ENCODE results near the gene KLK15.

The KLK15 gene

DNA sequence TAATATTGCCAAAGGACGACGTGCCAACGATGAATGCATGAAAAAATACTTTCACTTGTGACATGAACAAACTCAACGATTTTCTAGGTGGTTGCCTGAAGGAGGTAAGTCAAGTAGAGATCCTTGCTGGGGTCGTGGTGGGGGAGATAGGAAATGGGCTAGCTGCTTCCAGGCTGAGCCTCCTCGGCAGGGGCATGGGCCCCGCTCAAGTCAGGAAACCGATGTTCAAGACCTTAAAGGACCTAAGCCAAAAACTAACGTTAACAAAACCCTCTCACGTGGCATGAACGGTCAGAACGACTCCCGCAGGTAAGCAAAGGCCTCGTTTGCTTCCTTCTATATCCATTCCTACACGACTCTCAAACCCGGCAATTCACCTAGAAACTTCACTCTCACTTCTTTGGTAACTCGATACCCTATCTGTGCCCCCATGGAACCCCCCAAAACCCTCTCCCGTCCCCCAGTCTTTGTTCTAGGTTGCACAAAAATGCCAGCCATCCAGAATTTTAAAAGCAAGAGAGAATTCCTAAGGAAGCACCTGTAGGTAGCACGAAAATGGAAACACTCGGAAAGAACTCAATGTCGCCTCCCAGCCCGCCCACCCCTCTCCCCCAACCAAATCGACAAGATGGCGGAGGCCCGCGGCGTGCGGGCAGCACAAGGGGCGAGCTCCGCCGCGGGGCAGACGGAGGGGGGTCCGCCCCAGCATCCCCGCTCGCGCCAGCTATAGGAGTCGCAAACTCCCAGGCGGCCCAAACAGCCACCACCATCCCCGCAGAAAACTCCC lies 29.5 kb downstream of the KLK15 start:
- Histone ChIP-seq H3K23ac (ENCODE audit: low read length in 2 of 2) (no peak overlapping the region), H2BK12ac (ENCODE audit: low read length in 2 of 2) (no peak overlapping the region), H3K9me3 (ENCODE audit: control insufficient read depth, low read length) (no peaks in the 10 kb centered on the region), H3K4me3 (ENCODE audit: insufficient read depth in 1 of 2, low read depth in 1 of 2, low read length in 2 of 2) (peak overlapping the region; percentile 94 to 95), H3K18ac (ENCODE audit: low read depth in 1 of 2, low read length in 2 of 2) (peak overlapping the region; percentile 63 to 72), H3K14ac (ENCODE audit: low read length in 2 of 2) (peak overlapping the region in 1 of 2 experiments; percentile 61), H2BK5ac (ENCODE audit: low read depth, low read length, poor library complexity, severe bottlenecking) (peak overlapping the region; percentile 8), H2AK5ac (ENCODE audit: low read length, severe bottlenecking) (no peak overlapping the region), H3K79me1 (replicated peaks; ENCODE audit: low read length, poor library complexity, severe bottlenecking) (peaks cover 8% of the 10 kb centered on the region), H2BK120ac (ENCODE audit: low read depth, low read length) (no peak overlapping the region), H2AFZ (ENCODE audit: low read depth, low read length) (peak overlapping the region; percentile 64), H3K27ac (ENCODE audit: low read length, poor library complexity, severe bottlenecking) (peak overlapping the region; percentile 81), H3K4me1 (ENCODE audit: control insufficient read depth, insufficient read depth, low read depth, low read length) (peaks cover 6% of the 10 kb centered on the region), H3K4ac (ENCODE audit: low read depth in 1 of 2, low read length in 2 of 2) (peak overlapping the region in 1 of 2 experiments; percentile 92), H3K9ac (ENCODE audit: low read length) (peak overlapping the region; percentile 98), H2BK15ac (ENCODE audit: low read depth, poor library complexity, severe bottlenecking) (no peak overlapping the region), H3K27me3 (ENCODE audit: control insufficient read depth in 1 of 2, insufficient read depth in 1 of 2, low read length in 2 of 2) (peaks cover 0 to 3% of the 10 kb centered on the region in 2 experiments), H4K8ac (ENCODE audit: low read length) (peak overlapping the region; percentile 59), H4K91ac (ENCODE audit: low read length) (peak overlapping the region; percentile 2), H3K4me2 (ENCODE audit: low read length, poor library complexity, severe bottlenecking) (peak overlapping the region; percentile 84), H3K36me3 (ENCODE audit: control insufficient read depth in 1 of 2, insufficient read depth in 2 of 2, low read depth in 1 of 2, low read length in 2 of 2) (peaks cover 13 to 29% of the 10 kb centered on the region in 2 experiments)
- WGBS = 0% methylated on average over 40 of the region's 40 CpGs
- peak; percentile 18 for DNase-seq

DNA sequence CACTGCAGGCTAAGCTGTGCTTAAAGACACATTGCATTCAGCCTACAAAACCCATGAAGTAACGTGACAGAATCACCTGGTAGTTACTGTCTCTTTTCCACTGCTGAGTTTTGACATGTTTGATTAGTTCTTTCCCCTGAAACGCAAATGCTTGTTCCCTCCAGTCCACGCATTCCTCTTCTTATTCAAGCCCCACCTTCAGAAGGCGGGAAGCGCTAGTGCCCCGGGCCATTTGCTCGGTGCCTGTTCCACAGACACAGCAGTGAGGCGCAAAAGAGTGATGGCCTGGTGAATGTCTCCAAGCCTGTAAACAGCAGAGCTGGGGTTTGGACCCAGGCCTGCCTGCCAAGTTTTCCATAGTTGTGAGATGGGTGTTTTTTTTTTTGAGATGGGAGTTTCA lies 32.3 kb downstream of the KLK15 start:
- no peak overlapping the region for H2AK5ac ChIP-seq (ENCODE audit: low read length, severe bottlenecking)
- H4K91ac ChIP-seq (ENCODE audit: low read length) = no peak overlapping the region
- H3K27me3 ChIP-seq (ENCODE audit: control insufficient read depth in 1 of 2, insufficient read depth in 1 of 2, low read length in 2 of 2) = no peaks in the 10 kb centered on the region
- H3K4me2 ChIP-seq (ENCODE audit: low read length, poor library complexity, severe bottlenecking) = no peak overlapping the region
- no peak overlapping the region for H3K4me3 ChIP-seq (ENCODE audit: insufficient read depth in 1 of 2, low read depth in 1 of 2, low read length in 2 of 2)
- H4K8ac ChIP-seq (ENCODE audit: low read length) = no peak overlapping the region
- no peak overlapping the region for H2BK5ac ChIP-seq (ENCODE audit: low read depth, low read length, poor library complexity, severe bottlenecking)
- H3K4me1 ChIP-seq (ENCODE audit: control insufficient read depth, insufficient read depth, low read depth, low read length) = peaks cover 10% of the 10 kb centered on the region
- no peaks in the 10 kb centered on the region for H3K9me3 ChIP-seq (ENCODE audit: control insufficient read depth, low read length)
- 94% methylated on average over 8 of the region's 8 CpGs for WGBS
- no peak for DNase-seq
- peaks cover 38 to 56% of the 10 kb centered on the region in 2 experiments for H3K36me3 ChIP-seq (ENCODE audit: control insufficient read depth in 1 of 2, insufficient read depth in 2 of 2, low read depth in 1 of 2, low read length in 2 of 2)
- no peak overlapping the region for H2BK15ac ChIP-seq (ENCODE audit: low read depth, poor library complexity, severe bottlenecking)
- no peak overlapping the region for H3K18ac ChIP-seq (ENCODE audit: low read depth in 1 of 2, low read length in 2 of 2)
- no peak overlapping the region for H2BK12ac ChIP-seq (ENCODE audit: low read length in 2 of 2)
- no peak overlapping the region for H3K23ac ChIP-seq (ENCODE audit: low read length in 2 of 2)
- H3K79me1 ChIP-seq (replicated peaks; ENCODE audit: low read length, poor library complexity, severe bottlenecking) = peaks cover 31% of the 10 kb centered on the region
- H3K9ac ChIP-seq (ENCODE audit: low read length) = no peak overlapping the region
- no peak overlapping the region for H2AFZ ChIP-seq (ENCODE audit: low read depth, low read length)
- no peak overlapping the region for H3K14ac ChIP-seq (ENCODE audit: low read length in 2 of 2)
- H3K27ac ChIP-seq (ENCODE audit: low read length, poor library complexity, severe bottlenecking) = no peak overlapping the region
- no peak overlapping the region for H2BK120ac ChIP-seq (ENCODE audit: low read depth, low read length)
- no peak overlapping the region for H3K4ac ChIP-seq (ENCODE audit: low read depth in 1 of 2, low read length in 2 of 2)

DNA sequence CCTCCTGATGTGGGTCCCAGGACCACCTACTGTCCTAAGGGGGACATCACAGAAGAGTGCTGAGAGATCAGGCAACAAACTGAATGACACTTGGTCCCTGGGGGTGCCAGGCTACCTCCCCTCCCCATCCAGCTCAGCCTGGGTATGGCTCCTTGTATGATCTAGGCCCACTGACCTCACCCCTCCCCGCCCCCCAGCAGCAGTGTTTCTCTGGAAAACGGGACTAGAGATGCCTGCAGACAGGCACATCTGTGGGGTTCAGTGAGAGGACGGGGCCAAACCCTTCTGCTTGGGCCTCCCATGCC lies 33.9 kb downstream of the KLK15 start:
- H4K8ac ChIP-seq (ENCODE audit: low read length) = no peak overlapping the region
- no peak overlapping the region for H2BK15ac ChIP-seq (ENCODE audit: low read depth, poor library complexity, severe bottlenecking)
- H3K9me3 ChIP-seq (ENCODE audit: control insufficient read depth, low read length) = no peaks in the 10 kb centered on the region
- H2BK120ac ChIP-seq (ENCODE audit: low read depth, low read length) = no peak overlapping the region
- no peak overlapping the region for H3K4me3 ChIP-seq (ENCODE audit: insufficient read depth in 1 of 2, low read depth in 1 of 2, low read length in 2 of 2)
- H2AFZ ChIP-seq (ENCODE audit: low read depth, low read length) = no peak overlapping the region
- H3K4me2 ChIP-seq (ENCODE audit: low read length, poor library complexity, severe bottlenecking) = no peak overlapping the region
- peaks cover 31% of the 10 kb centered on the region for H3K79me1 ChIP-seq (replicated peaks; ENCODE audit: low read length, poor library complexity, severe bottlenecking)
- DNase-seq = no peak
- H3K27me3 ChIP-seq (ENCODE audit: control insufficient read depth in 1 of 2, insufficient read depth in 1 of 2, low read length in 2 of 2) = no peaks in the 10 kb centered on the region
- no peak overlapping the region for H3K9ac ChIP-seq (ENCODE audit: low read length)
- H2BK12ac ChIP-seq (ENCODE audit: low read length in 2 of 2) = no peak overlapping the region
- no peak overlapping the region for H4K91ac ChIP-seq (ENCODE audit: low read length)
- H3K4ac ChIP-seq (ENCODE audit: low read depth in 1 of 2, low read length in 2 of 2) = no peak overlapping the region
- 91% methylated on average over 3 of the region's 3 CpGs for WGBS
- H3K23ac ChIP-seq (ENCODE audit: low read length in 2 of 2) = no peak overlapping the region
- H2BK5ac ChIP-seq (ENCODE audit: low read depth, low read length, poor library complexity, severe bottlenecking) = no peak overlapping the region
- no peak overlapping the region for H2AK5ac ChIP-seq (ENCODE audit: low read length, severe bottlenecking)
- peaks cover 38 to 71% of the 10 kb centered on the region in 2 experiments for H3K36me3 ChIP-seq (ENCODE audit: control insufficient read depth in 1 of 2, insufficient read depth in 2 of 2, low read depth in 1 of 2, low read length in 2 of 2)
- H3K18ac ChIP-seq (ENCODE audit: low read depth in 1 of 2, low read length in 2 of 2) = no peak overlapping the region
- H3K4me1 ChIP-seq (ENCODE audit: control insufficient read depth, insufficient read depth, low read depth, low read length) = peaks cover 16% of the 10 kb centered on the region
- no peak overlapping the region for H3K27ac ChIP-seq (ENCODE audit: low read length, poor library complexity, severe bottlenecking)
- no peak overlapping the region for H3K14ac ChIP-seq (ENCODE audit: low read length in 2 of 2)

DNA sequence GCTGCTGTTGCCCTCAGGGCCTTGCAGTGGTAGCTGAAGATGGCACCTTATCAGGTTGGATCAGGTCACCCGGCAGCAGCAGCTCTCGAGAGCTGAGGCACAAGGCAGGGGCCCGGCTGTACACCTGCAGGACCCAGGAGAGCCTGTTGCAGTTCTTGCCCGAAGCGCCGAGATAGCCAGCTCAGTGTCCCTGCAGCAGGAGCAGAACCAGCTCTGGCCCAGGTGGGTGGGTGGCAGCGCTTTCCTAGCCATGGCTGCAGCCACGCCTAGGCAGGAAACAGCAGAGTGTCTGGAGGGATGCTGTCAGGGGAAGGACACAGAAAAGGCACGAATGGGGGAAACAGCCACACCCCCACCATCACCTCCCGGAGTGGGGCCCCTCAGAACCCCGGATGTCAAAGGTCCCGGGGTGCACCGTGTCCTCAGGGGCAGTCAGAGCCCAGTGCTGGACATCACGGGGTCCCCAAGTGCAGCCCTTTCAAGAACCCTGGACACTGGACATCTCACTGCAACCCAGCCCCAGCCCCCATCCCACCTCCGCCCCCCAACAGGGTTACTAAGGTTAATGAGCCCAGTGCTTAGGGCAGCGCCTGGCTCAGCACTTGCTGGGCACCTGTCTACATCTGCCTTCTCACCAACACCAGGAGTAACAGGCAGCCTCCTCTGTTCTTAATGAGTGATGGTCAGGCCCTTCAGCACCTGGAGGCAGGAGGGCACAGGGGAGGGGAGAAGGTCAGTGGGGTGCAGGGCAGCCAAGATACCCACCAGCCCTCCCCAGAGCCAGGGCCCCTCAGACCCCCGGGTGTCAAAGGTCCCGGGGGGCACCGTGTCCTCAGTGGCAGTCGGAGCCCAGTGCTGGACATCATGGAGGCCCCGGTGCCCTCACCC lies 34.5 kb downstream of the KLK15 start:
- no peak overlapping the region for H3K4me3 ChIP-seq (ENCODE audit: insufficient read depth in 1 of 2, low read depth in 1 of 2, low read length in 2 of 2)

More for the DNA sequence above, 34.5 kb downstream of the KLK15 start:
- Histone ChIP-seq H2BK5ac (ENCODE audit: low read depth, low read length, poor library complexity, severe bottlenecking) (no peak overlapping the region), H2BK120ac (ENCODE audit: low read depth, low read length) (no peak overlapping the region), H3K9ac (ENCODE audit: low read length) (no peak overlapping the region), H3K4me2 (ENCODE audit: low read length, poor library complexity, severe bottlenecking) (no peak overlapping the region), H2AK5ac (ENCODE audit: low read length, severe bottlenecking) (no peak overlapping the region), H2AFZ (ENCODE audit: low read depth, low read length) (no peak overlapping the region), H3K4me1 (ENCODE audit: control insufficient read depth, insufficient read depth, low read depth, low read length) (peaks cover 18% of the 10 kb centered on the region), H3K27me3 (ENCODE audit: control insufficient read depth in 1 of 2, insufficient read depth in 1 of 2, low read length in 2 of 2) (no peaks in the 10 kb centered on the region), H3K14ac (ENCODE audit: low read length in 2 of 2) (no peak overlapping the region), H3K27ac (ENCODE audit: low read length, poor library complexity, severe bottlenecking) (no peak overlapping the region), H3K9me3 (ENCODE audit: control insufficient read depth, low read length) (no peaks in the 10 kb centered on the region), H3K18ac (ENCODE audit: low read depth in 1 of 2, low read length in 2 of 2) (no peak overlapping the region), H4K8ac (ENCODE audit: low read length) (no peak overlapping the region), H2BK15ac (ENCODE audit: low read depth, poor library complexity, severe bottlenecking) (no peak overlapping the region), H3K4ac (ENCODE audit: low read depth in 1 of 2, low read length in 2 of 2) (no peak overlapping the region), H4K91ac (ENCODE audit: low read length) (no peak overlapping the region), H3K79me1 (replicated peaks; ENCODE audit: low read length, poor library complexity, severe bottlenecking) (peaks cover 31% of the 10 kb centered on the region), H3K23ac (ENCODE audit: low read length in 2 of 2) (no peak overlapping the region), H3K36me3 (ENCODE audit: control insufficient read depth in 1 of 2, insufficient read depth in 2 of 2, low read depth in 1 of 2, low read length in 2 of 2) (peaks cover 38 to 71% of the 10 kb centered on the region in 2 experiments), H2BK12ac (ENCODE audit: low read length in 2 of 2) (no peak overlapping the region)
- WGBS = over 99% methylated on average over 19 of the region's 21 CpGs
- no peak for DNase-seq

Data from mesenchymal stem cell (in vitro differentiated cells and primary cell).